Measurements from ENCODE around the gene PHETA1. TPM values are rescaled to one million over a fixed set of nuclear protein-coding genes. Genes with fewer than 3 reads are reported as not detected.
"Not testable (repeated sequence)": the region's sequence is repeated elsewhere in the genome, so short reads cannot be mapped to it uniquely, and the experiment has no call there.

The PHETA1 gene
- total and polyA plus RNA-seq, 2 of the 13 experiments (the other 11 are each of a cell fraction or from before 2014, with no cell fraction given): 11.3 to 20.8 TPM

- TF ChIP-seq MAZ (IDR thresholded peaks at IDR 0.05; ENCODE audit: borderline replicate concordance, low read depth, low read length): no peak
- no peak for TF ChIP-seq MAZ (CRISPR knock-in tag; IDR thresholded peaks at IDR 0.05; ENCODE audit: low read depth)
- TF ChIP-seq ZNF674 (CRISPR knock-in tag; IDR thresholded peaks at IDR 0.05; ENCODE audit: low read depth): no peak
Observed at GRCh38 chr12:111335811-111336210, 33.1 kb downstream of the PHETA1 start (continued).

- FAIRE-seq; H2AFZ ChIP-seq (ENCODE audit: low read length); H3K9me3 ChIP-seq (ENCODE audit: low read length); POLR2A ChIA-PET; H3K79me2 ChIP-seq (ENCODE audit: insufficient read depth, low read length); BruUV-seq (replicated peaks); H3K9ac ChIP-seq (ENCODE audit: insufficient read depth, low read depth, low read length); H3K4me1 ChIP-seq (ENCODE audit: insufficient read depth, low read length); H3K27ac ChIP-seq (ENCODE audit: extremely low read length, insufficient read depth, low read length); H4K20me1 ChIP-seq (ENCODE audit: insufficient read depth, low read length); CTCF ChIA-PET (ENCODE audit: low intra/inter-chr PET ratio, low total read pairs); ATAC-seq; H3K4me3 ChIP-seq (replicated peaks in 1 of 3; ENCODE audit: insufficient read depth in 1 of 3, low read depth in 2 of 3, low read length in 3 of 3); H3K4me2 ChIP-seq (ENCODE audit: low read depth, low read length); intact Hi-C loops (cut with micrococcal nuclease; ENCODE audit: unreplicated experiment); DNase-seq (ENCODE audit: low spot score); H3K36me3 ChIP-seq (replicated peaks in 1 of 2; ENCODE audit: control insufficient read depth in 1 of 2, insufficient read depth in 2 of 2, low read length in 2 of 2); in situ Hi-C loops (cut with HindIII; ENCODE audit: extremely low pct_ligation_motif_present, low pct_unique_long_range_greater_than_20kb): not testable (repeated sequence)
- peaks cover 1 to 14% of the 10 kb centered on the region in 2 experiments; a peak in 2 of 5 replicates for H3K27me3 ChIP-seq (ENCODE audit: control insufficient read depth in 1 of 2, insufficient read depth in 2 of 2, low read length in 2 of 2)
- 27% methylated on average over 10 of the region's 10 CpGs for WGBS (ENCODE audit: low lambda C conversion rate)
Observed at GRCh38 chr12:111335301-111335700, 33.6 kb downstream of the PHETA1 start.

- Histone ChIP-seq H3K4me3 (replicated peaks in 1 of 3; ENCODE audit: insufficient read depth in 1 of 3, low read depth in 2 of 3, low read length in 3 of 3) (no peak overlapping the region), H3K4me1 (ENCODE audit: insufficient read depth, low read length) (no peaks in the 10 kb centered on the region), H3K9me3 (ENCODE audit: low read length) (no peaks in the 10 kb centered on the region), H3K36me3 (replicated peaks in 1 of 2; ENCODE audit: control insufficient read depth in 1 of 2, insufficient read depth in 2 of 2, low read length in 2 of 2) (no peaks in the 10 kb centered on the region), H2AFZ (ENCODE audit: low read length) (no peak overlapping the region), H3K9ac (ENCODE audit: insufficient read depth, low read depth, low read length) (no peak overlapping the region), H3K4me2 (ENCODE audit: low read depth, low read length) (no peak overlapping the region), H4K20me1 (ENCODE audit: insufficient read depth, low read length) (no peaks in the 10 kb centered on the region), H3K79me2 (ENCODE audit: insufficient read depth, low read length) (no peaks in the 10 kb centered on the region), H3K27ac (ENCODE audit: extremely low read length, insufficient read depth, low read length) (no peak overlapping the region), H3K27me3 (ENCODE audit: control insufficient read depth in 1 of 2, insufficient read depth in 2 of 2, low read length in 2 of 2) (peaks cover 1 to 18% of the 10 kb centered on the region in 2 experiments; a peak in 2 of 5 replicates)
- in situ Hi-C loops (cut with HindIII; ENCODE audit: extremely low pct_ligation_motif_present, low pct_unique_long_range_greater_than_20kb): no loop called here
- CTCF ChIA-PET (ENCODE audit: low intra/inter-chr PET ratio, low total read pairs): no interaction called here
- no peak for ATAC-seq
- FAIRE-seq: no peak
- POLR2A ChIA-PET: interaction anchor here (0.6 kb wide), 1 partner anchor 27 kb away, joined by 3 read pairs; no protein-coding TSS in a partner anchor
- DNase-seq (ENCODE audit: low spot score): no peak
- BruUV-seq (replicated peaks): no TSS peak
- intact Hi-C loops (cut with micrococcal nuclease; ENCODE audit: unreplicated experiment): no loop called here
- 79% methylated on average over 11 of the region's 11 CpGs for whole genome bisulfite sequencing (ENCODE audit: low lambda C conversion rate)
- no peak for TF ChIP-seq ZNF75D (CRISPR knock-in tag; IDR thresholded peaks at IDR 0.05; ENCODE audit: borderline replicate concordance)
- no peak for TF ChIP-seq ZNF275 (CRISPR knock-in tag; IDR thresholded peaks at IDR 0.05; ENCODE audit: borderline replicate concordance)
- TF ChIP-seq CEBPZ (IDR thresholded peaks at IDR 0.05; ENCODE audit: low read length): no peak
- no peak for TF ChIP-seq MTERF4 (CRISPR knock-in tag; IDR thresholded peaks at IDR 0.05)
- no peak for TF ChIP-seq ZNF274 (CRISPR knock-in tag; IDR thresholded peaks at IDR 0.05)
- no peak for TF ChIP-seq NFKB2 (CRISPR knock-in tag; IDR thresholded peaks at IDR 0.05; ENCODE audit: borderline replicate concordance)
- TF ChIP-seq MEIS2 (CRISPR knock-in tag; IDR thresholded peaks at IDR 0.05): no peak
Observed at GRCh38 chr12:111334393-111334915, 34.4 kb downstream of the PHETA1 start.
